Spinal cord (tissue), 10 donors: Measurements from ENCODE around the gene ABCC10. TPM values are rescaled to one million over a fixed set of nuclear protein-coding genes. Genes with fewer than 3 reads are reported as not detected.

Experiments used
- DNase-seq, 6 donors: peaks; one replicate each; pipeline versions ENCODE4 v3.0.0 to v3.0.0-alpha.2; 2013 to 2015; ENCODE audit warnings: low spot score in 6 of 6, low read depth in 4 of 6
- H3K27ac ChIP-seq: one replicate; pipeline ENCODE4 v1.5.1; 2013; ENCODE audit warnings: low read depth, low read length, control low read depth
- H3K27me3 ChIP-seq: one replicate; pipeline ENCODE4 v1.6.1; 2013; ENCODE audit warnings: low read length; ENCODE audit not compliant: control insufficient read depth, insufficient read depth
- H3K36me3 ChIP-seq: one replicate; pipeline ENCODE4 v1.6.1; 2013; ENCODE audit warnings: low read length; ENCODE audit not compliant: control insufficient read depth, insufficient read depth
- H3K4me1 ChIP-seq: one replicate; pipeline ENCODE4 v1.6.1; 2013; ENCODE audit warnings: low read length; ENCODE audit not compliant: control insufficient read depth, insufficient read depth
- H3K4me3 ChIP-seq: one replicate; pipeline ENCODE4 v1.5.1; 2013; ENCODE audit warnings: low read depth, low read length, control low read depth
- H3K9me3 ChIP-seq: one replicate; pipeline ENCODE4 v1.6.1; 2013; ENCODE audit warnings: low read length; ENCODE audit not compliant: control insufficient read depth, insufficient read depth
- WGBS: methylation state at CpG from one replicate; pipeline ENCODE4 v1.1.5; 2013; ENCODE audit warnings: missing lambda C conversion rate; ENCODE audit not compliant: insufficient coverage; 5-methylcytosine and 5-hydroxymethylcytosine counted together
- polyA plus RNA-seq, 2 donors: library from polyadenylated mRNA; unstranded; fragments of 120-200 nt; gene quantifications; one replicate each; pipeline ENCODE4 v1.2.1, GENCODE V29; 2013; ENCODE audit not compliant: insufficient read length in 2 of 2
- total RNA-seq, 2 donors: library from RNA; depleted of rRNA in 1 of 2; stranded (reverse); fragments of 120-200 nt in 1 of 2; fragments of >200 nt in 1 of 2; gene quantifications; one replicate each; pipeline versions ENCODE4 v1.2.3 to v1.2.4, GENCODE V29; 2013 to 2014
- donor health status: healthy.

Gene ABCC10
- total and polyA plus RNA-seq, 4 donors = 15.8 to 55.8 (median 30.6) TPM

DNA sequence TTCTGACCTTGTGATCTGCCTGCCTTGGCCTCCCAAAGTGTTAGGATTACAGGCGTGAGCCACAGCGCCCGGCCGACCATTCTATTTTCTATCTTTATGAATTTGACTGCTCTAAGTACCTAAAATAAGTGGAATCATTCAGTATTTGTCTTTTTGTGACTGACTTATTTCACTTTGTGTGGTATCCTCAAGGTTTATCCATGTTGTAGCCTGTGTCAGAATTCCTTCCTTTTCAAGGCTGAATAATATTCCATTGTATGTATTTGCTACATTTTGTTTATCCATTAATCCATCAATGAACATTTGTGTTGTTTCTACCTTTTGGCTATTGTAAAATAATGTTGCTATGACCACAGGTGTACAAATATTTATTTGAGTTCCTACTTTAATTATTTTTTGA, 45.2 kb downstream of the ABCC10 start:
- H3K4me1 ChIP-seq = no peaks in the 10 kb centered on the region
- no peaks in the 10 kb centered on the region for H3K27me3 ChIP-seq
- no peak overlapping the region for H3K4me3 ChIP-seq
- no peak for DNase-seq
- no peaks in the 10 kb centered on the region for H3K9me3 ChIP-seq
- H3K36me3 ChIP-seq = no peaks in the 10 kb centered on the region
- WGBS = no CpG with 5 or more reads among the region's 4 CpGs
- no peak overlapping the region for H3K27ac ChIP-seq

GRCh38 chr6:43475516-43475915, 48.2 kb downstream of the ABCC10 start:
- Histone ChIP-seq H3K4me1 (peaks cover 8% of the 10 kb centered on the region), H3K27ac (no peak overlapping the region), H3K4me3 (no peak overlapping the region), H3K27me3 (no peaks in the 10 kb centered on the region), H3K9me3 (no peaks in the 10 kb centered on the region), H3K36me3 (no peaks in the 10 kb centered on the region)
- 39% methylated on average over 6 of the region's 6 CpGs for WGBS
- DNase-seq = no peak

DNA sequence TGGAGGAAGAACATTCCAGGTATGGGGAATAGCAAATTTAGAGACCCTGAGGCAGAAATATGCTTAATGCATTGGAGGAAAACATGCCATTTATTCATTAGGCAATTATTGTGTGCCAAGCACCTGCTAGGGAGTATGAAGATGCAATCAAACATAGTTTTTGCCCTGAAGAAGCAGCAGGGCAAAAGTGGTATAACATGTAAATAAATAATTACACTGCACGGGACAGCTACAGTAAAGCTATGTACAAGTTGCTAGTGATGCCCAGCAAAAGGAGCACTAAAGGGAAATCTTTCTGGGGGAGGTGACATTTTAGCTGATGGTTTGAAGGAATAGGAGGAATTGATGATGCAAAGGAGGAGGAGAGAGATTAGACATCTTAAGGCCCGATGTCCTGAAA, 49.4 kb downstream of the ABCC10 start:
- Histone ChIP-seq H3K27ac (peak overlapping the region; percentile 67), H3K27me3 (no peaks in the 10 kb centered on the region), H3K9me3 (no peaks in the 10 kb centered on the region), H3K4me1 (peaks cover 8% of the 10 kb centered on the region), H3K36me3 (no peaks in the 10 kb centered on the region), H3K4me3 (peak overlapping the region; percentile 71)
- WGBS = 15% methylated on average over 1 of the region's 2 CpGs
- no peak for DNase-seq

DNA sequence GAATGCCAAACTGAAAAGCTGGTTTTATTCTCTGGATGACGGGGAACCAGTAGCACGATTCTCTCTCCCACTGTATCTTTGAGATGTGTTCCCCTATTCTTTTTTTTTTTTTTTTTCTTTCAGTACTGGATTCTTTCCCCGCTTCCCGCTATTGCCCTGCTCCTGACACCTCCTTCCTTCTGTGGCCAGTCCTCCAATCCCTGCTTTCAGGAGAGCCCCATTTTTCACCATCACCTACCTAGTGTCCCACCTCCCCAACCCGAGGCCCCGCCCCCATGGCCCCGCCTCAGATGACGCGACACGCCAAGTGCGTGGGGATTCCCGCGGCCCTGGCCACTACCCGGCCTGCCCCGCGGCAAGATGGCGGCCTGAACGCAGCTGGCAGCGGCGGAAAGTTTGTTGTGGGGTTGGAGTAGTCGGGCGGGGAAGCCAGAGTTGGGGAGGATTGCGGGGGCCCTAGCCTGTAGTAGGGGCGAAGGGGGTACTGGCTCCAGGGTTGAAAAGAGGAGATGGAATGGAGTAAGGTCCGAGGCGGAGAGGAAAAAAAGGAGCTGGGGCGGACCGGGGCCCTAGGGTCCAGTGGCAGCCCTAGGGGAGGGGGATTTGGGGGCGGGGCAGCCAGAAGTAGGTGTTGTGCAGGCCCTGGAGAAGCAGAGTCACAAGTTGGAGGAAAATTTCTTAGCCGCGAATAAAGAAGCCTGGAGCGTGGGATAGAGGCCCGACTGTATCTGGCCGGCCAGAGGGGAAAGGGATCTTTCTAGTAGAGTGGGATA, 50.1 kb downstream of the ABCC10 start, which contains the start of gene TJAP1:
Gene TJAP1 (plus strand): TSS at position 336 of the 773 bp plus-strand sequence. CDS start 21,432 bp downstream, outside the sequence.
- under 1% methylated on average over 30 of the region's 34 CpGs for WGBS
- no peaks in the 10 kb centered on the region for H3K9me3 ChIP-seq

GRCh38 chr6:43478008-43478372, 50.6 kb downstream of the ABCC10 start:
- H3K27ac ChIP-seq = peak overlapping the region; percentile 76
- peak overlapping the region; percentile 71 for H3K4me3 ChIP-seq
- peaks cover 8% of the 10 kb centered on the region for H3K4me1 ChIP-seq
- no peak for DNase-seq
- H3K9me3 ChIP-seq = no peaks in the 10 kb centered on the region
- H3K36me3 ChIP-seq = no peaks in the 10 kb centered on the region
- H3K27me3 ChIP-seq = no peaks in the 10 kb centered on the region
- 32% methylated on average over 2 of the region's 3 CpGs for WGBS

More for the DNA sequence above, 50.1 kb downstream of the ABCC10 start, which contains the start of gene TJAP1:
- H3K27me3 ChIP-seq = no peaks in the 10 kb centered on the region
- H3K4me1 ChIP-seq = peaks cover 8% of the 10 kb centered on the region
- peak within 1 kb of the TSS; percentile 76 for H3K27ac ChIP-seq
- DNase-seq = peak in 5 of 6 donors; percentile 87 to 99 (median 92)
- H3K4me3 ChIP-seq = peak within 1 kb of the TSS; percentile 71
- no peaks in the 10 kb centered on the region for H3K36me3 ChIP-seq

DNA sequence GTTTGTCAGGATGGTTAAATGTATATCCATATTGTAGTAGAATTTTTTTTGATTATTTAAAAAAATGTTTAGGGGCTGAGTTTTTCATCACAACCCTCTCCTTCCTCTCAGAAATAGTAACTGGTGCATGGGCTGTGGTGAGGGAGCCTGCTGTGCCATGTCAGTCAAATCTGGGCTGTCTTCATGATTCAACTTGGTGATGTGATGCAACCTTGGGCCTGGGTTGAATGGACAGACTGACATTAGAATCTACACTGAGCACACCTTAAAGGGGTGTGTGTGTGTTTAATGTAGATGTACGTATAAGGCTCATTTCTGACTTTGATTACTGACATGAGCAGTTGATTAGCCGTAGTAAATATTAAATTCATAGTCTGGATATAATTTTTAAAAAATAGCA, 53.7 kb downstream of the ABCC10 start:
- Histone ChIP-seq H3K27ac (no peak overlapping the region), H3K27me3 (no peaks in the 10 kb centered on the region), H3K4me3 (no peak overlapping the region), H3K36me3 (no peaks in the 10 kb centered on the region), H3K9me3 (no peaks in the 10 kb centered on the region), H3K4me1 (peaks cover 8% of the 10 kb centered on the region)
- no CpG with 5 or more reads among the region's 2 CpGs for WGBS
- DNase-seq = no peak

DNA sequence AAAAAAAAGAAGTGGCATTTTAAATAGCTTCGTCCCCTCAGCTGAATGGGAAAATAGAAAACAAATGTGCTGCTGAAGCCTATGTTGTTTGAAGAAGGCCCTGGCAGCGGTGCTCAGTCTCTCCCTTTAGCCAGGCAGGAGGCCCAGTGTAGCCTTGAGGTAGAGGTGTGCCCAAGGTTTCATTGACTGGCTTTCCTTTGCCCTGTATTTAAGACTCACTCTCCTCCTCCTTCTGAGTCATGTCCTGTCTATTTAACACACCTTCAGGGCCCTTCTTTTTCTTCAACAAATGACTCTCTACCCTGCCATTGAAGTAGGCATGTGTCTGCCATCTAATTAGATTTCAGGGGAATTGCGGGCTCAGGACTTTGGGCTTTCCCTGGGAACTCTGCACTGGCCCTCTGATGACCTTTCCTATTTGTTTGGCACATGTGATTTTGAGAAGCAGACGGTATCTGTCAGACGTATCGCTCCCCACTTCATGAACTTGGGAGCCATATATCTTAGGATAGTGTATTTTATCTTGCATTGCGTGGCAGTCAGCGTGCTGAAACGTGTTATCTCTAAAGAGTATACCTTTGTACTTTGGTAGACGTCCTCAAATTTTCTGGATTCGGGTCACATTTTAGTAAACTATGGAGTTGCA, 54.4 kb downstream of the ABCC10 start:
- 96% methylated on average over 9 of the region's 11 CpGs for WGBS
- H3K4me1 ChIP-seq = peaks cover 8% of the 10 kb centered on the region
- H3K27ac ChIP-seq = no peak overlapping the region
- no peaks in the 10 kb centered on the region for H3K36me3 ChIP-seq
- H3K9me3 ChIP-seq = no peaks in the 10 kb centered on the region
- H3K4me3 ChIP-seq = no peak overlapping the region
- no peaks in the 10 kb centered on the region for H3K27me3 ChIP-seq
- no peak for DNase-seq

GRCh38 chr6:43488667-43489276, 61.4 kb downstream of the ABCC10 start:
- WGBS = 59% methylated on average over 4 of the region's 4 CpGs
- Histone ChIP-seq H3K36me3 (peaks cover 9% of the 10 kb centered on the region), H3K4me1 (peaks cover 18% of the 10 kb centered on the region), H3K9me3 (no peaks in the 10 kb centered on the region), H3K27ac (no peak overlapping the region), H3K27me3 (no peaks in the 10 kb centered on the region), H3K4me3 (no peak overlapping the region)
- no peak for DNase-seq

DNA sequence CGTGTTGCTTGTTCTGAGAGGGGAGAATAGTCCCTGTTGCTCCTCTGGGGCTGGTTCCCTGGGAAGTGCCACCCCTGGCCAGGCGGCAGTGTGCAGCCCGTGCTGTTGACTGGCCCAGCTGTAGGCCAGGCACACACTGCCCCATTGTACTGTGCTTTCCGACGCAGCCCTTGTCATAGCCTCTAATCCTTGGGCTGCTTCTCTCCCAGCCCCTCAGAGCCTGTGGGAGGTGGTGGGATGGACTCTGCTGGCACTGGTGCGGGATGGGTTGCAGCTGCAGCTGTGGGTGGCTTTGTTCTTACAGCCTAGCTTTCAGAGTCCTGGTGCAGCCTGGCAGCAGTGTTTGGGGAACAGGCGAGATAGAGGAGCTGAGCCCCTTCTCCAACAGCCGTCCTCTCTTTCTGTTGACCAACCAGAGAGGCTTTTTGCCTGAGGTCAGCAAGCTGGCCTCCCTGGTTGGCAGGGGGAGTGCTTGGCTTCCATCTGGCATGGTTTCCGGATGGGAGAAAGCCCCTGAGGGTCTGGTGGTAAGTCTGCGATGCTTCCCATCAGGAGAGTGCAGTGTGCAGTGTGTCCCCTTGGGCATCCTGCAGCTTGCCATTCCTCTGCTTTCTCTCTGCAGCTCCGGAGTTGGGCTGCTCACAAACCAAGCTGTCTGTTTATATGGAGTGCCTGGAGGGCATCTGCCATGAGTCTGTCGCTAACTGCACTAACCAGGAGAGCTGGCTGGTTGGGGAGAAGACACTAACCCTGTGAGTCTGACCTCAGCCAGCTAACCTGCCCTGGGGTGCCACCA, 62.1 kb downstream of the ABCC10 start:
- Histone ChIP-seq H3K27ac (no peak overlapping the region), H3K4me1 (peaks cover 24% of the 10 kb centered on the region), H3K4me3 (peak overlapping the region; percentile 5), H3K27me3 (no peaks in the 10 kb centered on the region), H3K9me3 (no peaks in the 10 kb centered on the region), H3K36me3 (peaks cover 9% of the 10 kb centered on the region)
- peak in 3 of 6 donors; percentile 42 to 87 (median 86) for DNase-seq
- 37% methylated on average over 12 of the region's 12 CpGs for WGBS
